ENCODE measurements around the gene PLXNA4.

The PLXNA4 gene

GRCh38 chr7:132560825-132561529 is 15.3 kb downstream of the PLXNA4 start:
- no peak for TF ChIP-seq FOXP2 (optimal IDR thresholded peaks at IDR 0.05; ENCODE audit: borderline replicate concordance, extremely low read depth, extremely low read length, insufficient read depth)
- no peak for TF ChIP-seq SIN3A (IDR thresholded peaks at IDR 0.05; ENCODE audit: borderline replicate concordance, insufficient read depth, low read length)
- TF ChIP-seq TAF1 (IDR thresholded peaks at IDR 0.05; ENCODE audit: borderline replicate concordance, insufficient read depth, low read length) = no peak
- TF ChIP-seq, protein P1, sequence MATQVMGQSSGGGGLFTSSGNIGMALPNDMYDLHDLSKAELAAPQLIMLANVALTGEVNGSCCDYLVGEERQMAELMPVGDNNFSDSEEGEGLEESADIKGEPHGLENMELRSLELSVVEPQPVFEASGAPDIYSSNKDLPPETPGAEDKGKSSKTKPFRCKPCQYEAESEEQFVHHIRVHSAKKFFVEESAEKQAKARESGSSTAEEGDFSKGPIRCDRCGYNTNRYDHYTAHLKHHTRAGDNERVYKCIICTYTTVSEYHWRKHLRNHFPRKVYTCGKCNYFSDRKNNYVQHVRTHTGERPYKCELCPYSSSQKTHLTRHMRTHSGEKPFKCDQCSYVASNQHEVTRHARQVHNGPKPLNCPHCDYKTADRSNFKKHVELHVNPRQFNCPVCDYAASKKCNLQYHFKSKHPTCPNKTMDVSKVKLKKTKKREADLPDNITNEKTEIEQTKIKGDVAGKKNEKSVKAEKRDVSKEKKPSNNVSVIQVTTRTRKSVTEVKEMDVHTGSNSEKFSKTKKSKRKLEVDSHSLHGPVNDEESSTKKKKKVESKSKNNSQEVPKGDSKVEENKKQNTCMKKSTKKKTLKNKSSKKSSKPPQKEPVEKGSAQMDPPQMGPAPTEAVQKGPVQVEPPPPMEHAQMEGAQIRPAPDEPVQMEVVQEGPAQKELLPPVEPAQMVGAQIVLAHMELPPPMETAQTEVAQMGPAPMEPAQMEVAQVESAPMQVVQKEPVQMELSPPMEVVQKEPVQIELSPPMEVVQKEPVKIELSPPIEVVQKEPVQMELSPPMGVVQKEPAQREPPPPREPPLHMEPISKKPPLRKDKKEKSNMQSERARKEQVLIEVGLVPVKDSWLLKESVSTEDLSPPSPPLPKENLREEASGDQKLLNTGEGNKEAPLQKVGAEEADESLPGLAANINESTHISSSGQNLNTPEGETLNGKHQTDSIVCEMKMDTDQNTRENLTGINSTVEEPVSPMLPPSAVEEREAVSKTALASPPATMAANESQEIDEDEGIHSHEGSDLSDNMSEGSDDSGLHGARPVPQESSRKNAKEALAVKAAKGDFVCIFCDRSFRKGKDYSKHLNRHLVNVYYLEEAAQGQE (IDR thresholded peaks at IDR 0.05; ENCODE audit: insufficient read depth in 1 of 2, low read depth in 2 of 2, low read length in 2 of 2) = no peak
- no peak for TF ChIP-seq POLR2AphosphoS5 (IDR thresholded peaks at IDR 0.05; ENCODE audit: low read depth, low read length)

DNA sequence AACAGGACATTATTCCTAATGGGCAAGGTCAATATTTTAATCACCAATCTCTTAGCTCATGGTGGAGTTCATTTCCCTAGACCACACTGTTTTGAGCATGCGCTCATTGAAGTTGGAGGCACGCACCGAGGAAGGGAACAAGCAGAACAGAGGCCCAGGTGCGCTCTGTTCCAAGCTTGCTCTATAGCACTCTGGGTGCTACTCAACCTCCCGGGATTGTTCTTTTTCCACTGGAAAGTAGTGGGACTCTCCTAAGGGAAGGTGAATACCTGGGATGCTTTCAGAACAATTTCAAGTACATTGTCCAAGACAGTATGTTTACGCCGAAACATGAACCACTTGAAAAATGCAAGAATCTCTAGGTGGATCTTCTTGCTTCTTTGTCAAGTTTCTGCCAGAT is 16.2 kb downstream of the PLXNA4 start:
- no peak for TF ChIP-seq SIN3A (IDR thresholded peaks at IDR 0.05; ENCODE audit: borderline replicate concordance, insufficient read depth, low read length)
- TF ChIP-seq FOXP2 (optimal IDR thresholded peaks at IDR 0.05; ENCODE audit: borderline replicate concordance, extremely low read depth, extremely low read length, insufficient read depth) = no peak
- no peak for TF ChIP-seq TAF1 (IDR thresholded peaks at IDR 0.05; ENCODE audit: borderline replicate concordance, insufficient read depth, low read length)
- TF ChIP-seq POLR2AphosphoS5 (IDR thresholded peaks at IDR 0.05; ENCODE audit: low read depth, low read length) = no peak

GRCh38 chr7:132558815-132559214 is 17.5 kb downstream of the PLXNA4 start:
- TF ChIP-seq SIN3A (IDR thresholded peaks at IDR 0.05; ENCODE audit: borderline replicate concordance, insufficient read depth, low read length) = no peak
- TF ChIP-seq, protein P1 (IDR thresholded peaks at IDR 0.05; ENCODE audit: insufficient read depth in 1 of 2, low read depth in 2 of 2, low read length in 2 of 2) = no peak
- no peak for TF ChIP-seq TAF1 (IDR thresholded peaks at IDR 0.05; ENCODE audit: borderline replicate concordance, insufficient read depth, low read length)
- no peak for TF ChIP-seq FOXP2 (optimal IDR thresholded peaks at IDR 0.05; ENCODE audit: borderline replicate concordance, extremely low read depth, extremely low read length, insufficient read depth)
- TF ChIP-seq POLR2AphosphoS5 (IDR thresholded peaks at IDR 0.05; ENCODE audit: low read depth, low read length) = no peak

DNA sequence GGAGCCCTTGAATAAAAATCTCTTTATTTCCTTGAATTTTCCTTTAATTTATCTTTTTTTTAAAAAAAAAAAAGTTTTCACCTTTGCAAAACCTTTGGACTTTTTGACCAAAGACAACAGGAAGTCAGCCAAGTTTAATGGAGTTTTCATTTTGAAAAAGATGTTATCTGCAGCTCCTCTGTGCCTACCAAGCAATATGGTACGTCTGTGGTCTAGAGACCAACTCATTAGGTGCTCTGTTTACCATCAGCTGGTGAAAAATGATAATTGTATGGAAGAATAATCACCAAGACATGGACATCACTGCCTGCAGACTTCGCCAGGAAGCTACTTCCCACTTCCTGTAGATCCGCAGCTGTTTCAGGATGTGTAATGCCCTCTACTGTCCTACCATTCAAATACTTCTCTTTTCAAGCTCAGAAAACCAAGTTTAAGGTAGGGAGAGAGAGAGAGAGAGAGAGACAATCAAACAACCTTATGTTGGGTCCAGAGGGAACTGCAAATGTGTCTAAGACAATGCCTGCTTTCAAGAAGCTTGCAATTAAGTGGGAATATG is 18.7 kb downstream of the PLXNA4 start:
- TF ChIP-seq, protein P1 (IDR thresholded peaks at IDR 0.05; ENCODE audit: insufficient read depth in 1 of 2, low read depth in 2 of 2, low read length in 2 of 2) = no peak
- no peak for TF ChIP-seq SIN3A (IDR thresholded peaks at IDR 0.05; ENCODE audit: borderline replicate concordance, insufficient read depth, low read length)

- TF ChIP-seq, protein P1 (IDR thresholded peaks at IDR 0.05; ENCODE audit: insufficient read depth in 1 of 2, low read depth in 2 of 2, low read length in 2 of 2) = no peak
- TF ChIP-seq FOXP2 (optimal IDR thresholded peaks at IDR 0.05; ENCODE audit: borderline replicate concordance, extremely low read depth, extremely low read length, insufficient read depth) = no peak
- TF ChIP-seq POLR2AphosphoS5 (IDR thresholded peaks at IDR 0.05; ENCODE audit: low read depth, low read length) = no peak
- TF ChIP-seq TAF1 (IDR thresholded peaks at IDR 0.05; ENCODE audit: borderline replicate concordance, insufficient read depth, low read length) = no peak
- TF ChIP-seq SIN3A (IDR thresholded peaks at IDR 0.05; ENCODE audit: borderline replicate concordance, insufficient read depth, low read length) = no peak
Measured at GRCh38 chr7:132554446-132554845, 21.8 kb downstream of the PLXNA4 start.
